Hepatocyte (in vitro differentiated cells): Measurements from ENCODE around the gene SCAF1. TPM values are rescaled to one million over a fixed set of nuclear protein-coding genes. Genes with fewer than 3 reads are reported as not detected.
"Not testable (repeated sequence)": the region's sequence is repeated elsewhere in the genome, so short reads cannot be mapped to it uniquely, and the experiment has no call there.

Experiments
- DNase-seq: peaks from one replicate; pipeline ENCODE4 v3.0.0-alpha.2; 2016; ENCODE audit warnings: low spot score
- H2AFZ ChIP-seq: fragments of 200-600 bp; sonication (generic); 2 replicates; pipeline ENCODE4 v1.6.0; 2016; ENCODE audit warnings: antibody characterized with exemption, mild to moderate bottlenecking
- H3K27ac ChIP-seq: fragments of 200-600 bp; sonication (generic); 2 replicates; pipeline ENCODE4 v1.5.1; 2016; ENCODE audit warnings: mild to moderate bottlenecking
- H3K27me3 ChIP-seq: fragments of 200-600 bp; sonication (generic); 2 replicates; pipeline ENCODE4 v1.6.1; 2016
- H3K36me3 ChIP-seq: fragments of 200-600 bp; sonication (generic); replicated peaks from 2 replicates; pipeline ENCODE4 v1.5.1; 2016; ENCODE audit warnings: low read depth; ENCODE audit not compliant: insufficient read depth
- H3K4me1 ChIP-seq: fragments of 200-600 bp; sonication (generic); 2 replicates; pipeline ENCODE4 v1.5.1; 2016; ENCODE audit warnings: mild to moderate bottlenecking, moderate library complexity; ENCODE audit not compliant: insufficient read depth
- H3K4me2 ChIP-seq: fragments of 200-600 bp; sonication (generic); 2 replicates; pipeline ENCODE4 v1.6.0; 2016
- H3K4me3 ChIP-seq: fragments of 200-600 bp; sonication (generic); 2 replicates; pipeline ENCODE4 v1.5.1; 2016; ENCODE audit warnings: mild to moderate bottlenecking
- H3K79me2 ChIP-seq: fragments of 200-600 bp; sonication (generic); 2 replicates; pipeline ENCODE4 v1.6.0; 2017; ENCODE audit warnings: mild to moderate bottlenecking
- H3K9me2 ChIP-seq: fragments of 200-600 bp; sonication (generic); replicated peaks from 2 replicates; pipeline ENCODE4 v1.6.0; 2017; ENCODE audit warnings: mild to moderate bottlenecking; ENCODE audit not compliant: insufficient read depth
- H3K9me3 ChIP-seq: fragments of 200-600 bp; sonication (generic); 2 replicates; pipeline ENCODE4 v1.5.1; 2016; ENCODE audit warnings: low read depth, mild to moderate bottlenecking
- H4K20me1 ChIP-seq: fragments of 200-600 bp; sonication (generic); 2 replicates; pipeline ENCODE4 v1.6.0; 2016; ENCODE audit warnings: mild to moderate bottlenecking; ENCODE audit not compliant: insufficient read depth, poor library complexity, severe bottlenecking
- CTCF ChIP-seq: fragments of 200-600 bp; sonication (generic); IDR thresholded peaks from 2 replicates; pipeline ENCODE4 v1.5.1; 2016; ENCODE audit warnings: antibody characterized with exemption, mild to moderate bottlenecking; ENCODE audit not compliant: poor library complexity
- EZH2 ChIP-seq: fragments of 200-600 bp; sonication (generic); IDR thresholded peaks from 2 replicates; pipeline ENCODE4 v1.6.1; 2016; ENCODE audit warnings: antibody characterized with exemption, mild to moderate bottlenecking, borderline replicate concordance
- EZH2phosphoT487 ChIP-seq: fragments of 200-600 bp; sonication (generic); IDR thresholded peaks from one replicate; pipeline ENCODE4 v1.6.1; 2018; ENCODE audit warnings: antibody characterized with exemption, mild to moderate bottlenecking, low read depth, moderate library complexity; ENCODE audit not compliant: unreplicated experiment, severe bottlenecking
- WGBS: methylation state at CpG from one replicate; pipeline ENCODE4 v1.1.6; 2016; ENCODE audit warnings: low lambda C conversion rate; ENCODE audit errors: missing lambda C conversion rate; 5-methylcytosine and 5-hydroxymethylcytosine counted together
- polyA plus RNA-seq: library from polyadenylated mRNA; unstranded; fragments of >200 nt; fragmentation: Nextera tagmentation; extraction: Ambion mirVana; gene quantifications from 2 replicates; pipeline ENCODE4 v1.2.1, GENCODE V29; 2016
- total RNA-seq: library from RNA; depleted of rRNA; stranded (reverse); fragments of >200 nt; gene quantifications from 2 replicates; pipeline ENCODE4 v1.2.3, GENCODE V29; 2014

Gene SCAF1
- total and polyA plus RNA-seq, 2 experiments from 2014 or later, result 12.6 to 18.6 TPM

GRCh38 chr19:49631014-49631588 is 10.9 kb upstream of the SCAF1 start:
- no peak for TF ChIP-seq CTCF
- TF ChIP-seq EZH2, result no peak
- TF ChIP-seq EZH2phosphoT487, result no peak
- H3K27me3 ChIP-seq, result no peaks in the 10 kb centered on the region
- no peak for DNase-seq
- H3K4me3 ChIP-seq, result no peak overlapping the region
- no peaks in the 10 kb centered on the region for H3K9me3 ChIP-seq
- no peak overlapping the region for H3K4me2 ChIP-seq
- H3K9me2 ChIP-seq, result no peaks in the 10 kb centered on the region
- no peaks in the 10 kb centered on the region for H3K79me2 ChIP-seq
- H3K27ac ChIP-seq, result no peak overlapping the region
- 77% methylated on average over 9 of the region's 9 CpGs for WGBS
- no peaks in the 10 kb centered on the region for H3K36me3 ChIP-seq
- H4K20me1 ChIP-seq, result no peaks in the 10 kb centered on the region
- H3K4me1 ChIP-seq, result no peaks in the 10 kb centered on the region
- no peak overlapping the region for H2AFZ ChIP-seq

GRCh38 chr19:49631610-49632192 is 10.3 kb upstream of the SCAF1 start:
- H3K36me3 ChIP-seq, result no peaks in the 10 kb centered on the region
- WGBS, result 94% methylated on average over 19 of the region's 19 CpGs
- H3K4me3 ChIP-seq, result no peak overlapping the region
- H2AFZ ChIP-seq, result no peak overlapping the region
- no peak for DNase-seq
- no peaks in the 10 kb centered on the region for H3K79me2 ChIP-seq
- H3K9me2 ChIP-seq, result no peaks in the 10 kb centered on the region
- no peak overlapping the region for H3K4me2 ChIP-seq
- TF ChIP-seq EZH2 (no peak), CTCF (no peak), EZH2phosphoT487 (no peak)
- H4K20me1 ChIP-seq, result no peaks in the 10 kb centered on the region
- H3K27ac ChIP-seq, result no peak overlapping the region
- no peaks in the 10 kb centered on the region for H3K9me3 ChIP-seq
- no peaks in the 10 kb centered on the region for H3K27me3 ChIP-seq
- H3K4me1 ChIP-seq, result no peaks in the 10 kb centered on the region

- Histone ChIP-seq H3K4me2 (no peak overlapping the region), H3K4me1 (no peaks in the 10 kb centered on the region), H2AFZ (no peak overlapping the region), H3K27me3 (no peaks in the 10 kb centered on the region), H3K36me3 (no peaks in the 10 kb centered on the region), H3K27ac (no peak overlapping the region), H3K4me3 (no peak overlapping the region), H4K20me1 (no peaks in the 10 kb centered on the region), H3K9me3 (no peaks in the 10 kb centered on the region), H3K9me2 (no peaks in the 10 kb centered on the region), H3K79me2 (no peaks in the 10 kb centered on the region)
- WGBS, result 88% methylated on average over 5 of the region's 5 CpGs
- no peak for TF ChIP-seq CTCF
- DNase-seq, result no peak
Measured at GRCh38 chr19:49632576-49632975, 9.4 kb upstream of the SCAF1 start.

- not testable (repeated sequence) for H3K4me1 ChIP-seq, H3K4me3 ChIP-seq, DNase-seq, H3K79me2 ChIP-seq, H3K9me2 ChIP-seq, H3K27me3 ChIP-seq, H3K36me3 ChIP-seq, H3K4me2 ChIP-seq, H2AFZ ChIP-seq, H4K20me1 ChIP-seq, H3K27ac ChIP-seq, H3K9me3 ChIP-seq
- WGBS, result 72% methylated on average over 9 of the region's 9 CpGs
Measured at GRCh38 chr19:49633273-49633672, 8.7 kb upstream of the SCAF1 start.
